ENCODE results near the gene RAB37.

DNA sequence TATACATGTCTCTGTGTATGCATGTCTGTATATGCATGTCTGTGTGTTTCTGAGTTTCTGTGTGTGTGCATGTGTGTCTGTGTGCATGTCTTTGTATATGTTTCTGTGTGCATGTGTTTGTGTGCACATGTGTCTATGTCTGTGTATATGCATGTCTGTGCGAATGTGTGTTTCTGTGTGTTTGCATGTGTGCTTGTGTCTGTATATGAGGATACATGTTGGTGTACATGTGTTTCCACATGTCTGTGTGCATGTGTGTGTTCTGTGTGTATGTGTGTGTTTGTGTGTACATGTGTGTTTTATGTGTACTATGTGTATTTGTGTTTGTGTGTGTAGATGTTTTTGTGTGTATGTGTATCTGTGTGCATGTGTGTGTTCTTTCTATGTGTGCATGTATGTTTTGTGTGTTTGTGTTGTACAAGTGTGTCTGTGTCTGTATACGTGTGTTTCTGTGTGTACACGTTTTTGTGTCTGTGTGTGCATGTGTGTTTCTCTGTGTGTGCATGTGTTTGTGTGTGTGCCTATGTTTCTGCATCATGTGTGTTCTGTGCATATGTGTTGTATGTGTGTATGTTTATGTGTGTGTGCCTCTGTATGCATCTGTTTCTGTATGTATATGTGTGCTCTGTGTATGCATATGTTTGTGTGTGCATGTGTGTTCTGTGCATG lies 8.9 kb upstream of the RAB37 start:
- TF ChIP-seq POLR2A (IDR thresholded peaks at IDR 0.05; ENCODE audit: low read length): no peak
- TF ChIP-seq GATA1 (IDR thresholded peaks at IDR 0.05; ENCODE audit: low read depth, low read length): no peak

All from erythroblast (primary cell).